ENCODE measurements around the gene KSR2. TPM values are rescaled to one million over a fixed set of nuclear protein-coding genes. Genes with fewer than 3 reads are reported as not detected.

The KSR2 gene
- total and polyA plus RNA-seq, 10 of the 15 experiments (the other 5 are each of a cell fraction or from before 2014, with no cell fraction given): under 0.01 to 1.5 (median 0.01) TPM; not detected in 3

GRCh38 chr12:117671734-117672133 is 297.1 kb downstream of the KSR2 start (continued):
- TF ChIP-seq ZBTB40 (IDR thresholded peaks at IDR 0.05; ENCODE audit: borderline replicate concordance): no peak
- no peak for TF ChIP-seq EED (IDR thresholded peaks at IDR 0.05; ENCODE audit: low read depth)
- no peak for TF ChIP-seq FOXK2 (IDR thresholded peaks at IDR 0.05)
- no peak for TF ChIP-seq ZNF207 (IDR thresholded peaks at IDR 0.05; ENCODE audit: borderline replicate concordance)
- no peak for TF ChIP-seq ZNF622 (IDR thresholded peaks at IDR 0.05)

- no peaks in the 10 kb centered on the region for H3K9me3 ChIP-seq (replicated peaks; ENCODE audit: control insufficient read depth, insufficient read depth, low read length)
- DNase-seq (ENCODE audit: low read depth, low spot score) (no peak), FAIRE-seq (no peak), ATAC-seq (no peak)
- no peak overlapping the region for H3K27ac ChIP-seq (ENCODE audit: control insufficient read depth, insufficient read depth)
- H3K4me3 ChIP-seq: no peak overlapping the region
- no peaks in the 10 kb centered on the region for H3K4me1 ChIP-seq (ENCODE audit: control insufficient read depth, insufficient read depth, low read length)
- ChIA-PET RAD21 (ENCODE audit: unreplicated experiment) (no interaction called here), SMC1A (ENCODE audit: uncharacterized antibody, unreplicated experiment) (no interaction called here), POLR2A (no interaction called here), CTCF (no interaction called here)
- BruUV-seq (replicated peaks): no TSS peak
- H4K20me1 ChIP-seq (ENCODE audit: control insufficient read depth, insufficient read depth): no peaks in the 10 kb centered on the region
- H3K79me2 ChIP-seq (ENCODE audit: control insufficient read depth, insufficient read depth, low read length): no peaks in the 10 kb centered on the region
- H3K36me3 ChIP-seq (ENCODE audit: control insufficient read depth in 2 of 2, insufficient read depth in 2 of 2, low read length in 1 of 2): no peaks in the 10 kb centered on the region
- in situ Hi-C loops (cut with MboI): no loop called here
- H3K27me3 ChIP-seq (replicated peaks in 1 of 2; ENCODE audit: control insufficient read depth in 2 of 2, insufficient read depth in 2 of 2, low read length in 1 of 2): no peaks in the 10 kb centered on the region
- intact Hi-C loops (cut with micrococcal nuclease; ENCODE audit: unreplicated experiment): no loop called here
- WGBS (ENCODE audit: insufficient coverage, insufficient replicate concordance, low lambda C conversion rate, missing lambda C conversion rate): 12% methylated on average over 5 of the region's 5 CpGs
- H3K4me2 ChIP-seq (ENCODE audit: control insufficient read depth, insufficient read depth): no peak overlapping the region
- H2AFZ ChIP-seq (ENCODE audit: control insufficient read depth, low read depth, low read length): no peak overlapping the region
- H3K9ac ChIP-seq (ENCODE audit: control insufficient read depth, insufficient read depth, low read length): no peak overlapping the region
- TF ChIP-seq ZBTB4 (CRISPR knock-in tag; IDR thresholded peaks at IDR 0.05): no peak
- TF ChIP-seq RAD21 (IDR thresholded peaks at IDR 0.05; ENCODE audit: insufficient read depth, low read depth, low read length): no peak
- no peak for TF ChIP-seq JUND (IDR thresholded peaks at IDR 0.05; ENCODE audit: low read depth, low read length)
- no peak for TF ChIP-seq RUNX3 (IDR thresholded peaks at IDR 0.05; ENCODE audit: low read length)
- TF ChIP-seq REST (IDR thresholded peaks at IDR 0.05; ENCODE audit: low read depth, low read length): no peak
- TF ChIP-seq MEF2A (IDR thresholded peaks at IDR 0.05; ENCODE audit: insufficient read depth, low read depth, low read length): no peak
- no peak for TF ChIP-seq DPF2 (IDR thresholded peaks at IDR 0.05)
- TF ChIP-seq ZNF274 (IDR thresholded peaks at IDR 0.05; ENCODE audit: insufficient read depth, insufficient read length): no peak
These were observed 304.6 kb downstream of the KSR2 start for GRCh38 chr12:117664169-117664568.

All from GM12878 (cell line).